Iris pigment epithelial cell (primary cell): ENCODE results near the gene PRPF6.

ENCODE experiments used
- DNase-seq: peaks from one replicate; pipeline ENCODE4 v3.0.0-alpha.2; 2011; ENCODE audit warnings: low read depth

The PRPF6 gene

GRCh38 chr20:63945031-63945658 lies 35.8 kb upstream of the PRPF6 start:
- DNase-seq, result no peak

GRCh38 chr20:63945921-63946920 lies 34.7 kb upstream of the PRPF6 start:
- DNase-seq, result no peak

GRCh38 chr20:63946986-63947637 lies 33.8 kb upstream of the PRPF6 start:
- no peak for DNase-seq

- no peak for DNase-seq
Observed at GRCh38 chr20:63947638-63948456, 33.1 kb upstream of the PRPF6 start.

- DNase-seq, result no peak
Observed at GRCh38 chr20:63950701-63951397, 30.1 kb upstream of the PRPF6 start.

DNA sequence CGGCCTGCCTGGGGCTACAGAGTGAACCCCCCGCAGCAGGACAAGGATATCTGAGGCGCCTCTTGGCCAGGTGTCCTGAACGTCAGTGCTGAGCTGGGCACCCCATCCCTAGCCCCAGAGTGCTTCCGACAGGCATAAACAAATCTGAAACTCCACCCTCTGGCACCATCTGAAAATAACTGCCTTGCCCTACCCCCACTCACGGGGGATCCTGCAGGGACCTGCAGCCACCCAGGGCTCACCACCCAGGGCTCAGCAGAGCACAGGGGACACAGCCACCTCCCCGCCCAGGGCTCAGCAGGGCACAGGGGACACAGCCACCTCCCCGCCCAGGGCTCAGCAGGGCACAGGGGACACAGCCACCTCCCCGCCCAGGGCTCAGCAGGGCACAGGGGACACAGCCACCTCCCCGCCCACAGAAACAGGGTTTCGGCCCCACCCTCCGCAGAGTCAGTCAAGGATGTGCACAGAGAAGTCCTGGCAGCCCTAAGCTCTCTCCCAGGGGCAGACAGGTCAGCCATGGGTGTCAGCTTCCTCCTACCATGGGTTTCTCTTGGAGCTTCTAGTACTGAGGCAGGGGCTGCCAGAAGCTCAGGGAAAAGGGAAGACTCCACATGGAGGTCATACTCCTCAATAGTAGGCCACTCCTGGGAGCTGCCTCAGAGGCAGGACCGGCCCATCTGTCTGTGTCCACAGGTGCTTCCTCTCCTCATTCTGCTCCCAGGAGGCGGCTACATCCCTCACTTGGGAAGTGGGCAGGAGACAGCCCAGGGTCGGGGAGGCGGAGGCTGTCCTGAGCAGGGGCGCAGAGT lies 29.3 kb upstream of the PRPF6 start:
- no peak for DNase-seq

GRCh38 chr20:63952210-63952535 lies 28.8 kb upstream of the PRPF6 start:
- no peak for DNase-seq

GRCh38 chr20:63952769-63953168 lies 28.2 kb upstream of the PRPF6 start:
- no peak for DNase-seq

GRCh38 chr20:63953764-63954429 lies 27.0 kb upstream of the PRPF6 start:
- no peak for DNase-seq

DNA sequence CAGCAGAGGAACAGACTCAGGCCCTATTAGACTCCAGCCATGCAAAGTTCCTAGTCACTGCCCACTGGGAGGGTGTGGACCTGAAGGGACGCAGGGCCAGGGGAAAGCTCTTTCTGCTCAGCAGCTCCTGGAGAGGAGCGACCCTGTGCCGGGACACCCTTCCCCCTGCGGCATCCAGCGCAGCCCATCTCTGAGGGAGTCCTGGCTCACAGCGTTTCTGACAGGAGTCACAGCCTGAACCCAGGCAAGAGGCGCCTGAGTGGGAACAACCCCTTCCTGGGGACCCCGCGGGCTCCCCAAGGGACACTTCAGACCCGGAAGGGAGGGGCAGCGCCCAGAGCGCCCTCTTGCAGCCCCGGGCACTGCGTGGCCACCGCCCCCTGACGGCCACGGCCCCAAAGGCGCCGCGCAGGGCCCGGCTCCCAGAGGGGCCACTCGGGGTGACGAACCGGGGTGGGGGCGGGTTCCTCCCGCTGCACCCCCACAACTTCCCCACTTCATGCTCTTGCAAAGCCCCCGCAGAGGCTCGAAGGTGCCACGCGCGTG lies 25.6 kb upstream of the PRPF6 start:
- DNase-seq, result no peak

DNA sequence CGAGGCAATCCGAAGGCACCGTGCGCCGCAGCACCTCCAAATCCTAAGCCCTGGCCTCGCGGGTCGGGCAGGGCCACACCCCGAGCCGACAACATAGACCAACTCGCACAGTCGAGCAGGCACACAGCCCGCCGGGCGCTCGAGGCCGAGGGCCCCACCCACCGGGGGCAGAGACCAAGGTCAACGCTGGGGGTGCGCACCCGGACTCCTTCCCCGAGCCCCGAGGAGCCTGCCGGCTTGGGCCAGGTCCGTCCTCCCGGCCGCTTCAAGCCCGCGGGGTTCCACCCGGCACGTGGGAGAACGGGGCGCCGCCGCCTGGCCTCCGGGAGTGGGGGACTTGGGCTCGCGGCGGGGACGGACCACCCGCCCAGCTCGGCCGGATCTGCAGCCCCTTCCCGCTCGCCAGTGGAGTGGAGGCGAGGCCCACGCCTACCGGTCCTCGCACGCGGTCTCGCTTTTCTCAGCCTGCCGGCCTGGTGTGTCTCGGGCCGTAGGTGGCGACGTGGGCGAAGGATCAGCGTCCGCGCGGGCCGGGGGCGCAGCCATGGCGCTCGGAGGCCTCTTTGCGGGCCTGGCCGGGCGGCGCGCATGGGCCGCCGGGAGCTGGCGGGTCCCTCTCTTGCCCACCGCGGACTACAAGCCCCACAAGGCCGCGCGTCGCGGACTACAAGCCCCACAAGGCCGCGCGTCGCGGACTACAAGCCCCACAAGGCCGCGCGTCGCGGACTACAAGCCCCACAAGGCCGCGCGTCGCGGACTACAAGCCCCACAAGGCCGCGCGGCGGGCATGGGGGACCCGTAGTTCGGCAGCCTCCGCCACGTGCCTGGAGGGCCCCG lies 24.9 kb upstream of the PRPF6 start, which contains the start of gene UCKL1:
TSS of gene UCKL1 (minus strand) at position 590 of the 837 bp plus-strand sequence. CDS start at position 546, 44 bp downstream.
- DNase-seq, result peak; percentile 92

DNA sequence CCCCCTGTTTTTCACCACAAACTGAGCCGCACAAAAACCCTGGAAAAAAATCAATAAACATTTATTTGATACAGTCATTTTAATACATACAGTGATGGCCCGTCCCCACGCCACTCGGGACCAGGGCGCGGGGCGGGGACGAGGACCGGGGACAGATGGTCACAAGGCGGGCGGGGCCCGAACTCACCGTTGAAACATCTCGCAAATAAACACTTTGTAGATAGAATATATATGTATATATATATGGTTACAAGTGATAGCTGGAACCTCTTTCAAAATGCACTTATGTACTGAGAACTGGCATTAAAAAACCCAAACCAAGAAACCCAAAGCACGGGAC lies 24.3 kb upstream of the PRPF6 start:
- no peak for DNase-seq

GRCh38 chr20:63957004-63957689 lies 23.8 kb upstream of the PRPF6 start:
- DNase-seq, result peak; percentile 55

- no peak for DNase-seq
Observed at GRCh38 chr20:63957690-63958441, 23.1 kb upstream of the PRPF6 start.

DNA sequence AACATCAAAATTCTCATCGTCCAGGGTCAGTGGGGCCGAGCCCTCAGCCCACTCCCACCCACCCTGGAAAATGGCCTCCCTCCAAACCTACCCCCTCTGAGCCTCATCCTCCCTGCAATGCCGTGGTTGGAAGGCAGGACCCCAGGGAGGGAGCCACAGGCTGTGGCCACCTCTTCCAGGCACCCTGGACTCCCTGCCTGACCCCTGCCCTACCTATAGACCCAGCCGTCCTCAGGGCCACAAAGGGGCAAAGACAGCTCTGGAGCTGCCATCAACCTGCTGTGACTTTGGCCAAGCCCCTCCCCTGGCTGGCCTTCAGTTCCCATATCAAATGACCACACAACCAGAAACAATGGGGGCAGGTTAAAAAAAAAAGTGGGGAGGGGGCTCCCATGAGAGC lies 22.5 kb upstream of the PRPF6 start:
- no peak for DNase-seq

GRCh38 chr20:63958964-63959698 lies 21.8 kb upstream of the PRPF6 start:
- no peak for DNase-seq

DNA sequence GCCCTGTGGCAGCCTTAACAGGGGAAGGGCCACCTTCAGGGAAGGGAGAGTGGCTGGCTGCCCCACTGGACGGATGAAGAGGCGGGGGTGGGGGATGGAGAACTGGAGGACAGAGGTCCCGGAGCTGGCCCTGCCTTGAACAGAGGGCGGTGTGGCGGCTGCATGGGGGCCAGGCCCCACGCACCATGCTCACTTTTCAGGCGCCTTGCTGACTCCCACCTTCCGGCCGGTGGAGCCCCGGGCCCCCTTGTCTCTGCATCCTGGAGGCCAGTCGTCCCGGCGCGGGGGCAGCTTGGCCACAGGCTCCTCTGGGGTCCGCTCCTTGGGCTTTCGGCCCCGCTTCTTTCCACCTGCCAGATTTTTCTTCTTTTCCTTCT lies 21.2 kb upstream of the PRPF6 start:
- DNase-seq, result no peak
